Liver (tissue), 3 donors: ENCODE measurements around the gene SREBF2.

ENCODE experiments used
- ATF3 ChIP-seq: IDR thresholded peaks from 2 replicates; pipeline ENCODE4 v1.6.1; 2016; ENCODE audit warnings: antibody characterized with exemption
- CTCF ChIP-seq: fragments of 150-350 bp; IDR thresholded peaks from 2 replicates; pipeline ENCODE4 v1.5.1; 2017; ENCODE audit warnings: improper control_type of control experiment, low read depth, low read length; ENCODE audit not compliant: missing input control
- EGR1 ChIP-seq, 2 donors: IDR thresholded peaks; 2 replicates each; pipeline ENCODE4 v1.6.1; 2016 to 2018; ENCODE audit warnings: antibody characterized with exemption in 2 of 2, low read depth in 2 of 2
- FOXA2 ChIP-seq: IDR thresholded peaks from 2 replicates; pipeline ENCODE4 v1.6.1; 2016; ENCODE audit warnings: antibody characterized with exemption
- GABPA ChIP-seq, 2 donors: IDR thresholded peaks in 1 of 2; conservative IDR thresholded peaks in 1 of 2; 2 replicates each; pipeline ENCODE4 v1.6.1; 2016; ENCODE audit warnings: antibody characterized with exemption in 2 of 2, mild to moderate bottlenecking in 1 of 2, moderate library complexity in 1 of 2
- MAX ChIP-seq: IDR thresholded peaks from 2 replicates; pipeline ENCODE4 v1.6.1; 2016; ENCODE audit warnings: antibody characterized with exemption
- NR2F2 ChIP-seq: IDR thresholded peaks from 2 replicates; pipeline ENCODE4 v1.6.1; 2016; ENCODE audit warnings: antibody characterized with exemption
- RAD21 ChIP-seq, 2 donors: IDR thresholded peaks; 2 replicates each; pipeline ENCODE4 v1.6.1; 2016; ENCODE audit warnings: antibody characterized with exemption in 2 of 2, mild to moderate bottlenecking in 2 of 2
- REST ChIP-seq: IDR thresholded peaks from 2 replicates; pipeline ENCODE4 v1.6.1; 2016; ENCODE audit warnings: antibody characterized with exemption, mild to moderate bottlenecking
- RXRA ChIP-seq, 2 donors: IDR thresholded peaks; 2 replicates each; pipeline ENCODE4 v1.6.1; 2017 to 2018; ENCODE audit warnings: antibody characterized with exemption in 2 of 2, mild to moderate bottlenecking in 1 of 2
- TAF1 ChIP-seq: conservative IDR thresholded peaks from 2 replicates; pipeline ENCODE4 v1.6.1; 2016; ENCODE audit warnings: antibody characterized with exemption, mild to moderate bottlenecking
- YY1 ChIP-seq: IDR thresholded peaks from 2 replicates; pipeline ENCODE4 v1.6.1; 2016; ENCODE audit warnings: antibody characterized with exemption, mild to moderate bottlenecking
- donor health status: healthy.
- donor health status: healthy.

- TF ChIP-seq RAD21 (IDR thresholded peaks at IDR 0.05) (no peak), CTCF (no peak), RXRA (IDR thresholded peaks at IDR 0.05) (no peak), GABPA (IDR thresholded peaks at IDR 0.05 in 1 of 2, conservative IDR thresholded peaks at IDR 0.05 in 1 of 2) (no peak), MAX (no peak), TAF1 (no peak), FOXA2 (no peak), YY1 (no peak), REST (no peak), NR2F2 (no peak), ATF3 (no peak), EGR1 (IDR thresholded peaks at IDR 0.05; ENCODE audit: low read depth in 2 of 2) (no peak)
Observed at GRCh38 chr22:41862530-41863266, 29.8 kb downstream of the SREBF2 start.
